ENCODE measurements around the gene CBX8.
"Not testable (repeated sequence)": the region's sequence is repeated elsewhere in the genome, so short reads cannot be mapped to it uniquely, and the experiment has no call there.

Gene CBX8

DNA sequence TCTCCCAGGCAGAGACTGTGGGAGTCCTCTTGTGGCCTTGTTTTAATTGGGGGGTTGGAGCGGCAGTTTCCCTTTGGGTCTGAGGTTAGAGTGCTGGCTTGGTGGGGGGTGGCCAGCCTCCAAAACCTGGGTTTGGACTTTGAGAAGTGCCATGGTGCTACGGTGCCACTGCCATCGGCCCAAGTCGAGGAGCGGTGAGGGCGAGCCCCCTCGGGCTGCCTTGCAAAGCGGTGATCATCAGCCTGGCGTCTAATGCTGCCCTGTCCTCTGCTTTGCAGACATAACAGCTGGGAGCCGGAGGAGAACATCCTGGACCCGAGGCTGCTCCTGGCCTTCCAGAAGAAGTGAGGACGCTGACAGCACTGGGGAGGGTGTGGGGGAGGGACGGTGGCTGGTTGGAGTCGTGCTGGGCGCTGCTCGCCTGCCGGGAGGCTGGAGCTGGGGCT is 17.8 kb downstream of the CBX8 start:
- no peak for DNase-seq (ENCODE audit: low spot score)

DNA sequence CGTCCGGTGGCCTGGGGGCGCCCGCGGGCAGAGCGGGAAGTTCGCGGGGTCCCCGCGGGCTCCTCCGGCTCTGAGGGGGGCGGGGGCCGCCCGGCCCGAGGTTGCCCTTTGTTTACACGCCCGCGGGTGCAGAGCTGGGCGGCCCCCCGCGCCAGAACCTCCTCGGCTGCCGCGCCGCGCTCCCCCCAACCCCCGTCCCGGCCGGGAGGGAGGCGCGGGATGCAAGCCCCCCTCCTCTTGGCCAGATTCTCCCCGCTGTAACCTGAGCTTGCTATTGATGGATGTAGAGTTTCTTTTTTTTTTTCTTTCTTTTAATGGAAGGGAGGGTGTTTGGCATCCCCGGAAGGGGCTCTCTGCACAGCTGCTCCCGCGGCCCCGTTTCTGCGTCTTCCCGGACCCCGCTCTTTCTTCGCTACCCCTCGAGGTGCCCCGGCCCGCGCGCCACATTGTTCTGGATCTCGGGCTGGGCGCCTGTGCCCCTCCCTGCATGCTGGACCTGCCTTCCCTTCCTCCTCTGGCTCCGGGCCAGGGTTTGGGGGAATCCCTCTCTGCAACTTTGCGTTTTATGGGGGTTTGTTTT is 18.3 kb downstream of the CBX8 start:
- DNase-seq (ENCODE audit: low spot score): no peak

GRCh38 chr17:79777894-79778503 is 18.9 kb downstream of the CBX8 start, which contains the start of gene CBX2:
CBX2 (plus strand) TSS chr17:79778148; CDS start chr17:79778236, 88 bp downstream.
- peak; percentile 73 for DNase-seq (ENCODE audit: low spot score)

- DNase-seq (ENCODE audit: low spot score): peak; percentile 58
Observed at GRCh38 chr17:79777120-79777893, 19.6 kb downstream of the CBX8 start.

GRCh38 chr17:79776376-79777119 is 20.3 kb downstream of the CBX8 start:
- no peak for DNase-seq (ENCODE audit: low spot score)

DNA sequence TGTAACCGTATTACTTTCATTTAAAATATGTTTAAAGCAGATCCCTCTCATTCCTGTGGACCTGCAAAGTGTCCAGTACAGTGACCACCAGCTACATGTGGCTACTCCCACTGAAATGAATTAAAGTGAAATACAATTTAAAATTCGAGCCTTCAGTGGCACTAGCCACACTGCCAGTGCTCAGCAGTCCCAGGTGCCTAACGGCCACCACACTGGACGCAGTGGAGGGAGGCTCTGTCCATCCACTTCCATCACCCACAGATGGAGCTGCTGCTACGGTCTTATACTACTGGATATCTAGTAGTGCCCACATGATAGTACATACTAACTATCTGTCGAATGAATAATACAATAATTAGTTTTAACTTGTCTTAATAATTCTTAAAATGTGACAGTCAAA is 21.2 kb downstream of the CBX8 start:
- DNase-seq (ENCODE audit: low spot score): no peak

DNA sequence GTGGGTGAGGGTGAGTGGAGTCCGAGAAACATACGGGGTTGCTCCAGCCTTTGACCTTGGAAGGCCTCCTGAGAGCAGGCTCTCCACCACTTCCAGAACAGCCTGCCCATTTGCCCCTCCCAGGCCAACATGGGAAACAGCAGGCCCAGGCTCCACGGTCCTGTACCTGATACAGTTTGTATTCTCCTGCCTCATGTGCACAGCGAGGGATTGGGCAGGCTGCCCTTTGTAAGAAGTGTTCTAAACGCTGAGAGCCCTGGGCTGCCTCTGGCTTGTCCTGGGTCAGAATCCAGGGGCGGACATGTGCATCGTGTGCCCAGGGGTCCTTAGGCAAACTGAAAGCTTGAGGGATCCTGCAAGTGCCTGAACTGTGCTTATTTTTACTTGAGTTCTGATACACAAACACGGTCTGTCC is 22.3 kb downstream of the CBX8 start:
- DNase-seq (ENCODE audit: low spot score): no peak

- DNase-seq (ENCODE audit: low spot score): not testable (repeated sequence)
Observed at GRCh38 chr17:79772726-79773125, 24.2 kb downstream of the CBX8 start.

DNA sequence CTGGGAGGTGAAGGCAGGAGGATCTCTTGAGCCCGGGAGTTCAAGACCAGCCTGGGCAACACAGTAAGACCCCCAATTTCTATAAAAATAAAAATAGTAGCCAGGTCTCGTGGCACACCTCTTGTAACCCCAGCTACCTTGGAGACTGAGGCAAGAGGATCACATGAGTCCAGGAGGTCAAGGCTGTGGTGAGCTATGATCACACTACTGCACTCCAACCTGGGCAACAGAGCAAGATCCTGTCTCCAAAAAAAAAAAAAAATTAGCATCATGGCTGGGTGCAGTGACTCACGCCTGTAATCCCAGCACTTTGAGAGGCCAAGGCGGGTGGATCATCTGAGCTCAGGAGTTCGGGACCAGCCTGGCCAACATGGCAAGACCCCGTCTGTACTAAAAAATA is 25.6 kb downstream of the CBX8 start:
- no peak for DNase-seq (ENCODE audit: low spot score)

DNA sequence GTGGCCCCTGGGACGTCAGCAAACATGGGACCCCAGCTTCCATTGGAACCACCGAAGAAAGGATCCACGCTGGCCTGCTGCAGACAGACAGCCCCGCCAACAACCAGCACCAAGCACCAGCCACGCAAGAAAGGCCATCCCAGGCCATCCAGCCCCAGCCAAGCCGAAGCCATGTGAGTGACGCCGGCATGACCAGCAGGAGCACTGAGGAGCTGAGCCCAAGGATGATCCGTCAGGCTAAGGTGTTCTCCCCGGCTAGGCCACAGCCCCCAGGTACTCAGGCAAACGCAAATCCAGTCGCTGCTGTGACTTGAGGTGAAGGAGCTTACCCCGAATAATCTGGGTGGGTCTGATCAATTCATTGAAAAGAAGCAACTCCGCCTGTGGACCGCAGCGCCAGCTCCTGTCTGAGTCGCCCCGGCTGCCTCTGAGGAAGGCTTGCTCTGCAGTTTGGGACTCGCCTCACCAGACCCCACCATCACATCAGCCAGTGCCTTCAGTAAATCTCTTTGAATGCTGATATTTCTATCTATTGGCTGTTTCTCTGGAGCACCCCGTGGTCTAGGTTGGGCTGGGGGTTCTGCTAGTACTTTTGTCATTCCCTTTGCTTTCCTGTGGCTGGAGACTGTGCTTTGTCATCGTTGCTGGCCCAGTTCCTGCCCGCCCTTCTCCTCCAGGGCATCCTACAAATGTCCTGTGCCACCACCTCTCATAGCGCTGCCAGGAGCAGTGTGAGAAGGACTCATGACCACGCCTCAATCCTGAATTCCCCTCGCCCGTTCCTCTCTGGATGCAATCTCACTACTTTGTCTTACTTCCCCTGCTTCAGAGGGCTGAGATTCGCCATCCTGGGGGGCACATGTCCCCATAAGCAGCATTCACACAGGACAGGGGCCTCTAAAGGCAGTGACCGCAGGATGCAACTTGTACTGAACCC is 27.0 kb downstream of the CBX8 start:
- DNase-seq (ENCODE audit: low spot score): no peak

DNA sequence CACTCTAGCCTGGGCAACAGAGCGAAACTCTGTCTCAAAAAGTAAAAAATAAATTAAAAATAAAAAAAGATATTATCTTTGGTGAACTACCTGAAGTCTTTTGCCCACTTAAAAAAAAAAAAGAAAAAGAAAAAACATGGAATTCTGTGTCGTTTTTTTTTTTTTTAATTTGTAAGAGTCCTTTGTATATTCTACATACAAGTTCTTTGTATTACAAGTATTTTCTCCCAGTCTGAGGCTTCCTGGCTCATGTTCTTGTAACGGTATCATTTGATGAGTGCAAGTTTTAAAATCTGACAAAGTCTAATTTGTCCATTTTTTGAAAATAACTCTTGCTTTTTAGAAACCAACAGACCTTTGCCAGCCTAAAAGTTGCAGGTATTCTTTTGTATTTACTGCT is 31.2 kb downstream of the CBX8 start:
- no peak for DNase-seq (ENCODE audit: low spot score)

DNA sequence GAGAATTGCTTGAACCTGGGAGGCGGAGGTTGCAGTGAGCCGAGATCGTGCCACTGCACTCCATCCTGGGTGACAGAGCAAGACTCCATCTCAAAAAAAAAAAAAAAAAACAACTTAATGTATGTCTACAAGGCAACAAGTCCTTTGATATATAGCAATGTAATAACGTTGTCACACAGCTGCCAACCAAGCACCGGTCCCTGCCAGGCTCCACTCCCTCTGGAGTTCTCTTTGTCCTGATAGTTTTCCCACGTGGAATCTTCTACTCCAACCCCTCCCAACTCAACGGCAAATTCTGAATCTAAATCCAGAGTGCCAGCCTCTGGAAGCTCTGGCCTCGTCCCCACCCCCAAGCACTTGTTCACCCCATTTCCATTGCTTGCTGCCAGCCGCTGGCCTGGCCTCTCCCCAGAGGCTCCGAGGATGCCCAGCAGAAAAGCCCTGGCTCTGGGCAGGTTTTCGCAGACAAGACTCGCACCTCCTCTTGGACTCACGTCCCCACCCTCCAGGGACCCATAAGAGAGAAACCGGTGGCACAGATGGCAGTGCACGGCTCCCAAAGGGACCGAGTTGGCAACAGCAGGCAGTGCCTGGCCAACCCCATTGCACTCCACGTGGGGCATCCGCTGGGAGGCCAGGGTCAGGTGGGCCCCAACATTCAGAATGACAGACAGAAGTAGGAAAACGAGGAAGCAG is 34.8 kb downstream of the CBX8 start:
- no peak for DNase-seq (ENCODE audit: low spot score)

DNA sequence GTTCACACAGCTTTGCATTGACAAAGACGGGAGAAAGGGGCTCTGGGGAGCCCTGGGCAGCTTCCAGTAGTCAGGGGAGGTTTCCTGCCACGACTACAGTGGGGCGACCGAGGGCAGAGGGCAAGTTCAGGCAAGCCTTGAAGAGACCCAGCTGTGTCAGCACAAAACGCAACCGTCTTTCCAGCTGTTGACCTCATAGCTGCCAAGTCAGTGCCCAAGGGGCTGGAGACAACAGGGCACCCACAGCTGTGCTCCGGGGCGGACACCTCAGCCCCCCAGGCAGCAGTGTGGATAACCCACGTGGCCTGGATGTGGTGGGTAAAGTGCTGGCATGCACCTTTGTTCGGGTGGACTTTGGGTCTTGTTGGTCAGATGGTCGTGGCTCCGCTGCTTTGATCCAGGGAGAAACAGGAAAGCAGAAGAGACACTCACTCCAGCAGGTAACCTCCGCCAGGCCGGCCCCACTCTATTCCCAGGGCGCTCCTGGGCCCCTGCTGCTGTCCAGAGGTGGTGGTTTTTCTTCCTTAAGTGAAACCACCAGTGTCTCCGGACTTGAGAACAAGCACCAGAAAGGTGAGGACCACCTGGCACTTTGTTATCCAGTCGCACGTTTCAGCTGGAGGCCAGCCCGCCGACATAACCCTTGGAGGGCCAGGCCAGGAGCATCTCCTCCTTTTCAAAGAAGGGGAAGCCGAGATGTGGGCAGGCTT is 36.5 kb downstream of the CBX8 start:
- no peak for DNase-seq (ENCODE audit: low spot score)

DNA sequence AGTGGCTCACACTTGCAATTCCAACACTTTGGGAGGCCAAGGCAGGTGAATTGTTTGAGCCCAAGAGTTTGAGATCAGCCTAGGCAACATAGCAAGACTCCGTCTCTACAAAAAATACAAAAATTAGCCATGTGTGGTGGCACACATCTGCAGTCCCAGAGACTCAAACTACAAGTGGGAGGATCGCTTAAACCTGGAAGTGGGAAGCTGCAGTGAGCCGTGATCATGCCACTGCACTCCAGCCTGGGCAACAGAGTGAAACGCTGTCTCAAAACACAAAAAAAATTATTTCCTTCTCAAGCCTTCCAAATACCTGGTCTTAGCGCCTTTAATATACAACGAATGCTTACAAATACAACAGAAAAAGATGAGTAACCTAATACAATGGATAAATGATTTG is 38.6 kb downstream of the CBX8 start:
- DNase-seq (ENCODE audit: low spot score): no peak

GRCh38 chr17:79757140-79757745 is 39.6 kb downstream of the CBX8 start:
- no peak for DNase-seq (ENCODE audit: low spot score)

DNA sequence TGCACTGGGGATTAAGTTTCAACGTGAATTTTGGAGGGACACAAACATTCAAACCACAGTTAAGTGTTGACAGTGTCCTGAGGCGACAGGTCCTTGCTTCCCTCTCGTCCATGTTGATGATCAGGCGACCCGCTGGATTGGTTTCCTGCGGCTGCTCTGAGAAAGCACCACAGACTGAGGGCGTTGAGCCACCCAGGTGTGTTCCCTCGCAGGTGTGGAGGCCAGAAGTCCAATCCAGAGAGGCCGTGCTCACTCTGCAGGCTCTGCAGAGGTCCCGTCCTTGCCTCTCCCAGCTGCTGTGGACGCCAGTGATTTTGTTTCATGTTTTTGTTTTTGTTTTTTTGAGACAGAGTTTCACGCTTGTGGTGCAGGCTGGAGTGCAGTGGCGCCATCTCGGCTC is 41.3 kb downstream of the CBX8 start:
- no peak for DNase-seq (ENCODE audit: low spot score)

DNA sequence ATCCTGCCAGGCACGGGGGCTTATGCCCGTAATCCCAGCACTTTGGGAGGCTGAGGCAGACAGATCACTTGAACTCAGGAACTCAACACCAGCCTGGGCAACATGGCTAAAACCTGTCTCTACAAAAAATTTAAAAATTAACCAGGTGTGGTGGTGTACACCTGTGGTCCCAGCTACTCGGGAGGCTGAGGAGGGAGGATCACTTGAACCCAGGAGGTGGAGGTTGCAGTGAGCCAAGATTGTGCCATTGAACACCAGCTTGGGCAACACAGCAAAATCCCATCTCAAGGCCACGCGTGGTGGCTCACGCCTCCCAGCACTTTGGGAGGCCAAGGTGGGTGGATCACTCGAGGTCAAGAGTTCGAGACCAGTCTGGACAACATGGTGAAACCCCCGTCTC is 42.0 kb downstream of the CBX8 start:
- not testable (repeated sequence) for DNase-seq (ENCODE audit: low spot score)

- DNase-seq (ENCODE audit: low spot score): no peak
Observed at GRCh38 chr17:79754370-79754769, 42.5 kb downstream of the CBX8 start.

- no peak for DNase-seq (ENCODE audit: low spot score)
Observed at GRCh38 chr17:79752175-79752574, 44.7 kb downstream of the CBX8 start.
